HAP-1 (cell line): Measurements from ENCODE around the gene TMC2.

Source experiments
- DNase-seq, 2 experiments: peaks; one replicate each; pipeline ENCODE4 v3.0.0-alpha.2; 2016 to 2020; ENCODE audit warnings: low spot score in 2 of 2
- H3K27me3 ChIP-seq: fragments of 250-450 bp; sonication (Bioruptor Pico); 2 replicates; pipeline ENCODE4 v1.5.1; 2020; ENCODE audit warnings: low read depth, mild to moderate bottlenecking, moderate library complexity
- H3K36me3 ChIP-seq: fragments of 250-450 bp; sonication (Bioruptor Pico); replicated peaks from 2 replicates; pipeline ENCODE4 v1.5.1; 2020; ENCODE audit warnings: mild to moderate bottlenecking
- H3K4me1 ChIP-seq: fragments of 250-450 bp; sonication (Bioruptor Pico); 2 replicates; pipeline ENCODE4 v1.5.1; 2020; ENCODE audit warnings: mild to moderate bottlenecking
- H3K4me3 ChIP-seq: fragments of 250-450 bp; sonication (Bioruptor Pico); 2 replicates; pipeline ENCODE4 v1.5.1; 2020; ENCODE audit warnings: mild to moderate bottlenecking, moderate library complexity
- H3K9me3 ChIP-seq: fragments of 250-450 bp; sonication (Bioruptor Pico); 2 replicates; pipeline ENCODE4 v1.5.1; 2020; ENCODE audit warnings: mild to moderate bottlenecking, moderate library complexity
- in situ Hi-C: fragments of 300-500 bp; cut with MboI; formaldehyde crosslinking; loops from 3 replicates; pipeline ENCODE4 v1.14.3; 2020; ENCODE audit warnings: low sequenced_read_pairs, inconsistent platforms, mixed read lengths

TMC2 gene

DNA sequence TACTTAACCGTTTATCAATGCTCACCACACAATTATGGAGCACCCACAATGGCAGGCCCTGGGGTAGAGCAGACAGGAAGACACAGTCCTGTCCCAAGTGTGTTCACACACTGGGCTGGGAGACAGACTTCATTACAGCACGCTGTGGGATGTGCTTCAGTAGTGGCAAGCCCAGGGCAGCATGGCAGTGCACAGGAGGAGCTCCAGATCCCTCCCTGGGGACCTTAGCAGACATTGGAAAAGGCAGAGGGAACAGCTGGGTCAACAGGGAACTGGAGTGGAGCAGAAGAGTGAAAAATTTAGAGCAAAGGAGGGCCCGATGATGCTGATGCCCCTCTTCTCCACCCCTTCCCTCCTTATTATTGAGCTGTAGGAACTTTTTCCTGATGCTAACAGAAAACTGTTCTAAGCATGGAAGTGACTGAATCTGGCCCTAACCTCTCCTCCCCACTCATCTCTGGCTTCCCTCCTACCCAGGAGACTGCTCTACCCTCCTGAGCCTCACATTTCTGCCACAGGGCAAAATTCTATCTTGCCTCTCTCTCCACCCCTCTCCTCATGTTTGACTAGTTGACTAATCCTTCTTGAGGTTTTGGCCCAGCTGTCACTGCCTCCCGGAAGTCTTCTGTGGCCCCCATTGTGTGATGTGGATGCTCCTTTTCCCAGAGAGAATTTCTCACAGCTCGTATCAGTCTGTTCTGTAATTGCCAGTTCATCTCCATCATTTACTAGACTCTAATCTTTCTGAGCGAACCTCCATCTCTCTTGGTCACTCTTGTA lies 74.8 kb downstream of the TMC2 start:
- in situ Hi-C loops, result no loop called here
- DNase-seq, result no peak
- H3K27me3 ChIP-seq, result no peaks in the 10 kb centered on the region

DNA sequence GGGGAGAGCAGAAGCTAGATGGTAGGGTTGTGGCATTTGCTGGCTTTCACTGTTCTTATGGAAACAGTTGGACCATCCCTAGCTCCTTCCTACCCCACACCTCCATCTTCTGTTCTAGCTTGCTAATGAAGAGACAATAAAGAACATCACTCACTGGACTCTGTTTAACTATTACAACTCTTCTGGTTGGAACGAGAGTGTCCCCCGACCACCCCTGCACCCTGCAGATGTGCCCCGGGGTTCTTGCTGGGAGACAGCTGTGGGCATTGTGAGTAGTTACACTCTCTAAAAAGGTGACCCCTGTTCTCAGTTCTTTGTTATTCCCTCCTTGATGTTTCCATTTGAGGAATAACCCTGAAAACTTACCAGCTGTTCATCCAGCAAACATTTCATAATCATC lies 75.7 kb downstream of the TMC2 start:
- in situ Hi-C loops, result no loop called here

More for the DNA sequence above, 74.8 kb downstream of the TMC2 start:
- Histone ChIP-seq H3K36me3 (no peaks in the 10 kb centered on the region), H3K4me3 (no peak overlapping the region), H3K4me1 (no peaks in the 10 kb centered on the region), H3K9me3 (peaks cover 4% of the 10 kb centered on the region)

DNA sequence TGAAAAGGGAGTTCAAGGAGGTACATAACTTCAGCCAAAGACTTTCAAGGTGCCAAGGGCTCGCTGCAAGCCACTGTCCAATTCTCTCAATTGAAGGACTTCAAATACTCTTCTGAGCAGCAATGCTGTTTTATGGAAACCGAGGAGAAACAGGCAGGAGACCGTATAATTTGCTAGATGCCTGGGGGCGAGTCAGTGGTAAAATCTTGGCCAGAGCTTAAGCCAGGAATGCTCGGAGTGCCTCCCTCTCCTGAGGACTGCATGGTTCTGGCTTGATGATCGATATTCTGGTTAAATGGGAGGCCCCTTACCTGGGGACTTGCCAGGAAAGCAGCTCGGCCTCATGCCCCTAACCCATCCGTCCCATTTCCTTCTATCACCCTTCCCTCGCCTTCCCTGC lies 80.3 kb downstream of the TMC2 start:
- H3K4me1 ChIP-seq, result no peaks in the 10 kb centered on the region
- H3K27me3 ChIP-seq, result peaks cover 12% of the 10 kb centered on the region
- no peaks in the 10 kb centered on the region; the same call in 1 of the 2 replicates for H3K9me3 ChIP-seq
- in situ Hi-C loops, result no loop called here
- no peak for DNase-seq
- no peaks in the 10 kb centered on the region for H3K36me3 ChIP-seq
- H3K4me3 ChIP-seq, result no peak overlapping the region

More for the DNA sequence above, 75.7 kb downstream of the TMC2 start:
- no peaks in the 10 kb centered on the region for H3K4me1 ChIP-seq
- no peak for DNase-seq
- H3K36me3 ChIP-seq, result no peaks in the 10 kb centered on the region
- H3K4me3 ChIP-seq, result no peak overlapping the region
- no peaks in the 10 kb centered on the region for H3K27me3 ChIP-seq
- no peaks in the 10 kb centered on the region; the same call in 1 of the 2 replicates for H3K9me3 ChIP-seq

DNA sequence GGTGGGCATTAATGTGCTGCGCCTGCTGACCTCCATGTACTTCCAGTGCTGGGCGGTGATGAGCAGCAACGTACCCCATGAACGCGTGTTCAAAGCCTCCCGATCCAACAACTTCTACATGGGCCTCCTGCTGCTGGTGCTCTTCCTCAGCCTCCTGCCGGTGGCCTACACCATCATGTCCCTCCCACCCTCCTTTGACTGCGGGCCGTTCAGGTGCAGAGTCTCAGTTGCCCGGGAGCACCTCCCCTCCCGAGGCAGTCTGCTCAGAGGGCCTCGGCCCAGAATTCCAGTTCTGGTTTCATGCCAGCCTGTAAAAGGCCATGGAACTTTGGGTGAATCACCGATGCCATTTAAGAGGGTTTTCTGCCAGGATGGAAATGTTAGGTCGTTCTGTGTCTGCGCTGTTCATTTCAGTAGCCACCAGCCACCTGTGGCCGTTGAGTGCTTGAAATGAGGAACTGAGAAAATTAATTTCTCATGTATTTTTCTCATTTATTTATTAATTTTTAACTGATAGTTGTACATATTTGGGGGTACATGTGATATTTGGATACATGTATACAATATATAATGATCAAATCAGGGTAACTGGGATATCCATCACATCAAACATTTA lies 80.8 kb downstream of the TMC2 start:
- H3K4me1 ChIP-seq, result no peaks in the 10 kb centered on the region
- no peak for DNase-seq
- peaks cover 12% of the 10 kb centered on the region for H3K27me3 ChIP-seq
- in situ Hi-C loops, result no loop called here
- no peaks in the 10 kb centered on the region; the same call in 1 of the 2 replicates for H3K9me3 ChIP-seq
- no peaks in the 10 kb centered on the region for H3K36me3 ChIP-seq
- no peak overlapping the region for H3K4me3 ChIP-seq

DNA sequence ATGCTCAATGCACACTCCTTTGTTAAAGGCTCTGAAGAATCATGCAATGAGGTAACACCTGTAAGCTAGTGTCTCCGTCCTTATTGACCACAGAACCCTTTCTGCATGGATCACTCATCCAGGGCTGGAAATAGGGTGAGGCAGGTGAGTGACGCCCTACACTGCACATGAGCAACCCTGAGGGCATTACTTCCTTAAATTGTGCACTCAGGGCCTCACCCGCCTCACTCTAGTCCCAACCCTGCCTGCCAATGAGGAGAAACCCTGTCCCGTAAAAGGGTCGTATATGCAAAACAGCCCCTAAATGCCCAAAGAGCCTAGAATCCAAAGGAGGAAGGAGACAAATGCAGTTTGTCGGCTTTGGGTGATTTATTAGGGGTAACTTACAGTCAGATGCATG lies 82.4 kb downstream of the TMC2 start:
- in situ Hi-C loops, result no loop called here
- H3K4me1 ChIP-seq, result no peaks in the 10 kb centered on the region
- no peak for DNase-seq
- H3K36me3 ChIP-seq, result no peaks in the 10 kb centered on the region
- peaks cover 19% of the 10 kb centered on the region for H3K27me3 ChIP-seq
- no peak overlapping the region for H3K4me3 ChIP-seq
- no peaks in the 10 kb centered on the region; the same call in 1 of the 2 replicates for H3K9me3 ChIP-seq

DNA sequence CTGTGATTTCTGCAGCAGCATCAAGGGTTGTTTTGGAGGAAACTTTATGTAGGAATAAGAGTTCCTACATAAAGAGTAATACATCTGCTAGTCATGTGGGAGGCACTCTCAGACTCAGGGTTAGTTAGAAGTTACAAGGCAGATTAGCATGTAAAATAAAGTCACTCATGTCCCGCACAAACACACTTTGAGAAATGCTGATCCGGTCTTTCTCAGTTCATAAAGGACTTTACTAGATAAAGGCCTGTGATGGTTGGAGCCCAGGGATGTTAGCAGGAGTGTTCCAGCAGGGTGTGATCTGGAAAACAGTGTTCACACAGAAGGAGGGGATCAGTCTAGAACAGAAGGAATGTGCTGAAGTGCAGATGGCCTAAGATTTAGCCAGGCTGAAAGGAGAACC lies 83.0 kb downstream of the TMC2 start:
- Histone ChIP-seq H3K4me3 (no peak overlapping the region), H3K27me3 (peaks cover 19% of the 10 kb centered on the region), H3K36me3 (no peaks in the 10 kb centered on the region), H3K9me3 (no peaks in the 10 kb centered on the region; the same call in 1 of the 2 replicates), H3K4me1 (no peaks in the 10 kb centered on the region)
- no peak for DNase-seq
- in situ Hi-C loops, result no loop called here

DNA sequence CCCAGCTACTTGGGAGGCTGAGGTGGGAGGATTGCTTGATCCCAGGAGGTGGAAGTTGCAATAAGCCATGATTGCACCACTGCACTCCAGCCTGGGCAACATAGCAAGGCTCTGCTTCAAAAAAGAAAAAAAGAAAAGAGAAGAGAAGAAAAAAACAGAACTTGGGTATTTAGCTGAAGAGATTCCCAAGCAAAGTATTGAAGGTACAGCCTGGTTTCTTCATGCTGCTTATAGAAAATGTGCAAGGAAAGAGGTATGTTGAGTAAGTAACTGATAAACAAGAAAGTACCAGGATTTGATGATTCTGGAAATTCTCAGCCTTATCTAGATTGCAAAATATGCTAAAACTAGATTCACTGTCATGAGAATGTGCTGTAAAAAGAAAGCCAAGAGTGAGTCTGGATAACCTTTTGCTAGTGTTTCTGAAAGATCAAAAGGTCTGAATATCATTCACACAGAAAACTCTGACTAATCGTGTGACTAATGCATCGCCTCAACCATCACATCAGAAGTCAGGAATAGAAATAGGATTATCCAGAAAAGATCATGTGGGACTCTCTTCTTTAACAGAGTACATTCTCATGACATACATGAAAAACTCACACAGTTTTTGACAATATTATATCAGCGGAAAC lies 83.7 kb downstream of the TMC2 start:
- in situ Hi-C loops, result no loop called here
- no peaks in the 10 kb centered on the region for H3K36me3 ChIP-seq
- no peak for DNase-seq
- H3K4me1 ChIP-seq, result no peaks in the 10 kb centered on the region
- H3K9me3 ChIP-seq, result no peaks in the 10 kb centered on the region; the same call in 1 of the 2 replicates
- H3K4me3 ChIP-seq, result no peak overlapping the region
- H3K27me3 ChIP-seq, result peaks cover 19% of the 10 kb centered on the region

DNA sequence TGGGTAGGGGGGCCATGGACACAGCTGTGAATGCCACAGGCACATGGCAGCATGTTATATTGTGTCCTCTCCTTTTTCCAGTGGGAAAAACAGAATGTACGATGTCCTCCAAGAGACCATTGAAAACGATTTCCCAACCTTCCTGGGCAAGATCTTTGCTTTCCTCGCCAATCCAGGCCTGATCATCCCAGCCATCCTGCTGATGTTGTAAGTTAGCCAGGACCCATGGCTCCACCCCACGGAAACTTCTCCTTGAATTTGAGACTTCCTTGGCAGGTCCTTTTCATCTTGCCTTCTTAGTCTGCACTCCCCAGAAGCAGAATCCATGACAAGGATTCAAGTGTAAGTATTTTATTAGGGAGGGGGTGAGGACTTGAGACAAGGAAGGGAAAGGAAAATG lies 87.8 kb downstream of the TMC2 start:
- in situ Hi-C loops, result no loop called here
- no peak overlapping the region for H3K4me3 ChIP-seq
- peaks cover 15% of the 10 kb centered on the region for H3K27me3 ChIP-seq
- no peaks in the 10 kb centered on the region for H3K36me3 ChIP-seq
- H3K4me1 ChIP-seq, result no peaks in the 10 kb centered on the region
- H3K9me3 ChIP-seq, result peaks cover 4% of the 10 kb centered on the region
- DNase-seq, result no peak

DNA sequence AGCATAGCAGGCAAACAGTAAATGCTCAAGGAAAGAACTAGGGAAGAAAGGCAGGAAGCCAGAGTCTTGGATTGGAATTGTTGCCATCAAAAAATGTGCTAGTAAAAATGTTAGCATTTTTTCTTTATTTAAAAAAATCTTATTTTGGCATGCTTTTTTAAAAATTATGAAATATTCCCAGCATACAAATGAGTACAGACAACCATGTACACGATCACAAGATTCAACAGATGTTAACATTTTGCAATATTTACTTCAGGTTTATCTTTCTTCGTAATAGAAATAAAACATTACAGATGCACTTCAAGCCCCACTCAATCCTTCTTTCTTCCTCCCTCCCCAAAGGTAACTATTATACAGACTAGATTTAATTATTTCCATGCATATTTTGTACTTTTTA lies 88.7 kb downstream of the TMC2 start:
- H3K9me3 ChIP-seq, result peaks cover 4% of the 10 kb centered on the region
- H3K4me1 ChIP-seq, result no peaks in the 10 kb centered on the region
- in situ Hi-C loops, result no loop called here
- DNase-seq, result no peak
- H3K36me3 ChIP-seq, result no peaks in the 10 kb centered on the region
- peaks cover 15% of the 10 kb centered on the region for H3K27me3 ChIP-seq
- H3K4me3 ChIP-seq, result no peak overlapping the region

DNA sequence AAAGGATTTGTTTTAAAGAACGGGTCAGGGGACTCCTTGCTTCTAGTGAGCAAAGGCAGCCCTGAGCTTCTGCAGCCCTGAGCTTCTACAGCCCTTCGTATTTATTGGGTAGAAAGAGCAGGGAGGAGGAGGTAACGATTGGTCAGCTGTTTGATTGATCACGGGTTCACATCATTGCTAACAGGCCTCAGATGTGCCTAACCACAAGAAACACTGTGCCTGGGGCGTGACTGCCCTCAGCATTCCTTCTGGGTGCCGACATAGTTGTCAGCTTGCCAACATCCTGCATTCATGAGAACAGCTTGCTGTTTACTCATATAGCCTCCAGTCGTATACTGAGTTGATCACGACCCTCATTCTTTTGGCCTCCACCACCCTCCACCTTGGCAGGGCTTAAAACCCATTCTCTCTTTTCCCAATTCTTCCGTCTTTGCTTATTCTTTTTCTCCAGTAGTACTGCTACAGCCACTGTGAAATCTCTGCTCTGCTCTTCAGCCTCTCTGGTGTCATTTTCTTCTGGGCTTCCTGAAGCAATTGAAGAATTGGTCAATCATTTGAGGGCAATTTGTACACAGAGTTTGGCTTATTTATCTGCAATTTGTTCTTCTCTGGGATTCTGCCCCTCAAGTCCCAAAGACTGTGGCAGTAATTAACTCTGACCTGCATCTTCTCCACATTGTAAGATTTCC lies 90.6 kb downstream of the TMC2 start:
- H3K9me3 ChIP-seq, result peaks cover 4% of the 10 kb centered on the region
- no peaks in the 10 kb centered on the region for H3K4me1 ChIP-seq
- no peaks in the 10 kb centered on the region for H3K36me3 ChIP-seq
- no peak overlapping the region for H3K4me3 ChIP-seq
- DNase-seq, result peak in 1 of 2 experiments; percentile 22
- H3K27me3 ChIP-seq, result peaks cover 16% of the 10 kb centered on the region
- in situ Hi-C loops, result no loop called here

DNA sequence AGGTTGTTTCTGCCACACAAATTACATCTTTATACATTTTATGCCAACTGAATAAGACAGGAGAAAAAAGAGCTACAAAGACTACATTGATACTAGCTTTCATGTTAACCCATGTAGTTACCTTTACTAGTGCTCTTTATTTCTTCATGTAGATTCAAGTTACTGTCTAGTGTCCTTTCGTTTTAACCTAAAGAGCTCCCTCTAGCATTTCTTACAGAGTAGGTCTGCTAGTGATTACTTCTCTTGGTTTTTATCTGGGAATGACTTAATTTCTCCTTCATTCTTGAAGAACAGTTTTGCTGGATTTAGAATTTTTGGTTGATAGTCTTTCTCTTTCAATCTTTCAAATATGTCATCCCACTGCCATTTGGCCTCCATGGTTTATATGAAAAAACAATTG lies 94.9 kb downstream of the TMC2 start:
- H3K27me3 ChIP-seq, result peaks cover 38% of the 10 kb centered on the region
- H3K36me3 ChIP-seq, result no peaks in the 10 kb centered on the region
- no peak overlapping the region for H3K4me3 ChIP-seq
- in situ Hi-C loops, result no loop called here
- H3K4me1 ChIP-seq, result no peaks in the 10 kb centered on the region
- H3K9me3 ChIP-seq, result peaks cover 4% of the 10 kb centered on the region
- no peak for DNase-seq

DNA sequence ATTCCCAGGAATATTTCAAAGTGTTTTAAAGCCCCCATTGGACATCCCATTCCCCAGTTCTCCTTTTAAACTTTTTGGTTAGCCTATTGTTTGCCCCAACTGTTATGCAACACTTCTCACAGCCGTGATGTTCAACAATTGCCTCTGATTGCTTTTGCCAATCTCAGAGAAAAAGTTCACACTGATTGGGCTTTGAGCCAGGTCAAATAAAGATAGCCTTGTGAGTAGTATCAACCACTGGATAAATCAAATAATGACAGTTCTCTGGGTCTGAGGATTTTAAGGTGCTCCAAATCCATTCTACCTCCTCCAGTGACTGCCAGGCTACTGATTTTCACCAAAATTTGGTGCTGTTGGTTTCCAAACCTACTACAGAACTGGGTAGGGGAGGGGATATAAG lies 97.0 kb downstream of the TMC2 start:
- in situ Hi-C loops, result no loop called here
- H3K4me1 ChIP-seq, result no peaks in the 10 kb centered on the region
- no peak overlapping the region for H3K4me3 ChIP-seq
- peaks cover 38% of the 10 kb centered on the region for H3K27me3 ChIP-seq
- no peaks in the 10 kb centered on the region for H3K9me3 ChIP-seq
- DNase-seq, result no peak
- no peaks in the 10 kb centered on the region for H3K36me3 ChIP-seq

DNA sequence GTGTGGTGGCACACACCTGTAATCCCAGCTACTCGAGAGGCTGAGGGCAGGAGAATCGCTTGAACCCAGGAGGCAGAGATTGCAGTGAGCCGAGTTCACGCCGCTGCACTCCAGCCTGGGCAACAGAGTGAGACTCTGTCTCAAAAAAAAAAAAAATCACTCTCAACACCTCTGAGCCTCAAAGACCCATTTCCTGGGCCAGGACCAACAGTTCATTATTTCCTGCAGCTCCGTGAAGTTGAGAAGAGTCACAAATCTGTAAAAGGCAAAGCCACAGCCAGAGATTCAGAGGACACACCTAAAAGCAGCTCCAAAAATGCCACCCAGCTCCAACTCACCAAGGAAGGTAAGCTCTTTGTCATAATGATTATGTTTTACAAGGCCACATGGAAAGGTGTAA lies 100.9 kb downstream of the TMC2 start:
- no peaks in the 10 kb centered on the region for H3K9me3 ChIP-seq
- in situ Hi-C loops, result no loop called here
- no peaks in the 10 kb centered on the region for H3K36me3 ChIP-seq
- DNase-seq, result no peak
- no peak overlapping the region for H3K4me3 ChIP-seq
- H3K4me1 ChIP-seq, result no peaks in the 10 kb centered on the region
- H3K27me3 ChIP-seq, result peaks cover 26% of the 10 kb centered on the region
